ENCODE measurements around the gene POLE2. TPM values are rescaled to one million over a fixed set of nuclear protein-coding genes. Genes with fewer than 3 reads are reported as not detected.

The POLE2 gene
- total and polyA plus RNA-seq, 2 of the 13 experiments (the other 11 are each of a cell fraction or from before 2014, with no cell fraction given): 16.6 to 37.0 TPM

GRCh38 chr14:49687942-49688700, at the start of gene POLE2 (continued):
- TF ChIP-seq ATRX (CRISPR knock-in tag; IDR thresholded peaks at IDR 0.05; ENCODE audit: borderline replicate concordance): no peak
- TF ChIP-seq, protein P1, sequence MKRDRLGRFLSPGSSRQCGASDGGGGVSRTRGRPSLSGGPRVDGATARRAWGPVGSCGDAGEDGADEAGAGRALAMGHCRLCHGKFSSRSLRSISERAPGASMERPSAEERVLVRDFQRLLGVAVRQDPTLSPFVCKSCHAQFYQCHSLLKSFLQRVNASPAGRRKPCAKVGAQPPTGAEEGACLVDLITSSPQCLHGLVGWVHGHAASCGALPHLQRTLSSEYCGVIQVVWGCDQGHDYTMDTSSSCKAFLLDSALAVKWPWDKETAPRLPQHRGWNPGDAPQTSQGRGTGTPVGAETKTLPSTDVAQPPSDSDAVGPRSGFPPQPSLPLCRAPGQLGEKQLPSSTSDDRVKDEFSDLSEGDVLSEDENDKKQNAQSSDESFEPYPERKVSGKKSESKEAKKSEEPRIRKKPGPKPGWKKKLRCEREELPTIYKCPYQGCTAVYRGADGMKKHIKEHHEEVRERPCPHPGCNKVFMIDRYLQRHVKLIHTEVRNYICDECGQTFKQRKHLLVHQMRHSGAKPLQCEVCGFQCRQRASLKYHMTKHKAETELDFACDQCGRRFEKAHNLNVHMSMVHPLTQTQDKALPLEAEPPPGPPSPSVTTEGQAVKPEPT (CRISPR knock-in tag; IDR thresholded peaks at IDR 0.05; ENCODE audit: low read depth): 0 out of 2 replicates have a peak, but pooled peaks have one; percentile 35
- no peak for TF ChIP-seq RBM39 (IDR thresholded peaks at IDR 0.05; ENCODE audit: low read depth, low read length, poor library complexity, severe bottlenecking)
- TF ChIP-seq, protein P2, sequence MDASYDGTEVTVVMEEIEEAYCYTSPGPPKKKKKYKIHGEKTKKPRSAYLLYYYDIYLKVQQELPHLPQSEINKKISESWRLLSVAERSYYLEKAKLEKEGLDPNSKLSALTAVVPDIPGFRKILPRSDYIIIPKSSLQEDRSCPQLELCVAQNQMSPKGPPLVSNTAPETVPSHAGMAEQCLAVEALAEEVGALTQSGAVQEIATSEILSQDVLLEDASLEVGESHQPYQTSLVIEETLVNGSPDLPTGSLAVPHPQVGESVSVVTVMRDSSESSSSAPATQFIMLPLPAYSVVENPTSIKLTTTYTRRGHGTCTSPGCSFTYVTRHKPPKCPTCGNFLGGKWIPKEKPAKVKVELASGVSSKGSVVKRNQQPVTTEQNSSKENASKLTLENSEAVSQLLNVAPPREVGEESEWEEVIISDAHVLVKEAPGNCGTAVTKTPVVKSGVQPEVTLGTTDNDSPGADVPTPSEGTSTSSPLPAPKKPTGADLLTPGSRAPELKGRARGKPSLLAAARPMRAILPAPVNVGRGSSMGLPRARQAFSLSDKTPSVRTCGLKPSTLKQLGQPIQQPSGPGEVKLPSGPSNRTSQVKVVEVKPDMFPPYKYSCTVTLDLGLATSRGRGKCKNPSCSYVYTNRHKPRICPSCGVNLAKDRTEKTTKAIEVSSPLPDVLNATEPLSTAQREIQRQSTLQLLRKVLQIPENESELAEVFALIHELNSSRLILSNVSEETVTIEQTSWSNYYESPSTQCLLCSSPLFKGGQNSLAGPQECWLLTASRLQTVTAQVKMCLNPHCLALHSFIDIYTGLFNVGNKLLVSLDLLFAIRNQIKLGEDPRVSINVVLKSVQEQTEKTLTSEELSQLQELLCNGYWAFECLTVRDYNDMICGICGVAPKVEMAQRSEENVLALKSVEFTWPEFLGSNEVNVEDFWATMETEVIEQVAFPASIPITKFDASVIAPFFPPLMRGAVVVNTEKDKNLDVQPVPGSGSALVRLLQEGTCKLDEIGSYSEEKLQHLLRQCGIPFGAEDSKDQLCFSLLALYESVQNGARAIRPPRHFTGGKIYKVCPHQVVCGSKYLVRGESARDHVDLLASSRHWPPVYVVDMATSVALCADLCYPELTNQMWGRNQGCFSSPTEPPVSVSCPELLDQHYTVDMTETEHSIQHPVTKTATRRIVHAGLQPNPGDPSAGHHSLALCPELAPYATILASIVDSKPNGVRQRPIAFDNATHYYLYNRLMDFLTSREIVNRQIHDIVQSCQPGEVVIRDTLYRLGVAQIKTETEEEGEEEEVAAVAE (CRISPR knock-in tag; IDR thresholded peaks at IDR 0.05; ENCODE audit: borderline replicate concordance): peak; percentile 51; the same call in 1 of the 2 replicates
- no peak for TF ChIP-seq ZNF570 (CRISPR knock-in tag; IDR thresholded peaks at IDR 0.05; ENCODE audit: borderline replicate concordance)
- TF ChIP-seq ZNF142 (CRISPR knock-in tag; IDR thresholded peaks at IDR 0.05): peak; percentile 97
- peak; percentile 74; the same call in 1 of the 2 replicates for TF ChIP-seq DNMT1 (CRISPR knock-in tag; IDR thresholded peaks at IDR 0.05)
- peak; percentile 24; the same call in 1 of the 2 replicates for TF ChIP-seq GTF3A (CRISPR knock-in tag; conservative IDR thresholded peaks at IDR 0.05)
- TF ChIP-seq FLYWCH1 (CRISPR knock-in tag; IDR thresholded peaks at IDR 0.05): no peak
- TF ChIP-seq, protein P3, sequence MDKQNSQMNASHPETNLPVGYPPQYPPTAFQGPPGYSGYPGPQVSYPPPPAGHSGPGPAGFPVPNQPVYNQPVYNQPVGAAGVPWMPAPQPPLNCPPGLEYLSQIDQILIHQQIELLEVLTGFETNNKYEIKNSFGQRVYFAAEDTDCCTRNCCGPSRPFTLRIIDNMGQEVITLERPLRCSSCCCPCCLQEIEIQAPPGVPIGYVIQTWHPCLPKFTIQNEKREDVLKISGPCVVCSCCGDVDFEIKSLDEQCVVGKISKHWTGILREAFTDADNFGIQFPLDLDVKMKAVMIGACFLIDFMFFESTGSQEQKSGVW (CRISPR knock-in tag; IDR thresholded peaks at IDR 0.05; ENCODE audit: borderline replicate concordance): no peak
- no peak for TF ChIP-seq KDM1A (CRISPR knock-in tag; IDR thresholded peaks at IDR 0.05)
- TF ChIP-seq PBX3 (CRISPR knock-in tag; IDR thresholded peaks at IDR 0.05; ENCODE audit: borderline replicate concordance): 0 out of 2 replicates have a peak, but pooled peaks have one; percentile 50
- no peak for TF ChIP-seq NR2F6 (IDR thresholded peaks at IDR 0.05)
- TF ChIP-seq NR2F6 (CRISPR knock-in tag; IDR thresholded peaks at IDR 0.05): peak; percentile 23; the same call in 1 of the 2 replicates
